ENCODE results near the gene MEGF6. TPM values are rescaled to one million over a fixed set of nuclear protein-coding genes. Genes with fewer than 3 reads are reported as not detected.

Gene MEGF6
- total and polyA plus RNA-seq, 4 donors: 17.7 to 54.2 (median 48.2) TPM

GRCh38 chr1:3492545-3493246 lies 118.6 kb downstream of the MEGF6 start:
- WGBS, 2 donors: 86 to 87% methylated on average over 17 of the region's 17 CpGs
- TF ChIP-seq CTCF (IDR thresholded peaks at IDR 0.05; ENCODE audit: control extremely low read depth, extremely low read depth): no peak
- H3K4me1 ChIP-seq (ENCODE audit: control insufficient read depth in 5 of 5, insufficient read depth in 5 of 5, low read length in 5 of 5): peaks cover 0 to 6% (median 0%) of the 10 kb centered on the region in 5 donors
- peaks cover 0 to 44% (median 15%) of the 10 kb centered on the region in 4 donors for H3K36me3 ChIP-seq (ENCODE audit: control insufficient read depth in 4 of 4, insufficient read depth in 4 of 4, low read length in 4 of 4)
- ATAC-seq (ENCODE audit: insufficient read depth, low FRiP score) (no peak), DNase-seq (no peak)
- H3K9ac ChIP-seq (ENCODE audit: insufficient read depth in 1 of 2, low read length in 2 of 2): no peak overlapping the region
- H3K9me3 ChIP-seq (ENCODE audit: control insufficient read depth in 4 of 4, insufficient read depth in 3 of 4, low read length in 3 of 4): peaks cover 0 to 3% (median 0%) of the 10 kb centered on the region in 4 donors
- H3K27ac ChIP-seq (ENCODE audit: low read depth in 1 of 2, low read length in 1 of 2): no peak overlapping the region
- no peaks in the 10 kb centered on the region for H3K27me3 ChIP-seq (ENCODE audit: control insufficient read depth in 3 of 3, insufficient read depth in 3 of 3, low read length in 2 of 3)
- H3K4me3 ChIP-seq: no peak overlapping the region

- Histone ChIP-seq H3K9ac (ENCODE audit: insufficient read depth in 1 of 2, low read length in 2 of 2) (no peak overlapping the region), H3K9me3 (ENCODE audit: control insufficient read depth in 4 of 4, insufficient read depth in 3 of 4, low read length in 3 of 4) (peaks cover 0 to 3% (median 0%) of the 10 kb centered on the region in 4 donors), H3K4me3 (no peak overlapping the region), H3K36me3 (ENCODE audit: control insufficient read depth in 4 of 4, insufficient read depth in 4 of 4, low read length in 4 of 4) (peaks cover 0 to 36% (median 15%) of the 10 kb centered on the region in 4 donors), H3K27ac (ENCODE audit: low read depth in 1 of 2, low read length in 1 of 2) (no peak overlapping the region), H3K27me3 (ENCODE audit: control insufficient read depth in 3 of 3, insufficient read depth in 3 of 3, low read length in 2 of 3) (no peaks in the 10 kb centered on the region), H3K4me1 (ENCODE audit: control insufficient read depth in 5 of 5, insufficient read depth in 5 of 5, low read length in 5 of 5) (peaks cover 0 to 6% (median 0%) of the 10 kb centered on the region in 5 donors)
- TF ChIP-seq CTCF (IDR thresholded peaks at IDR 0.05; ENCODE audit: control extremely low read depth, extremely low read depth): peak; percentile 93
- WGBS, 2 donors: 41 to 42% methylated on average over 39 to 41 of the region's 41 CpGs
- DNase-seq (peak; percentile 73 to 85 (median 76)), ATAC-seq (ENCODE audit: insufficient read depth, low FRiP score) (peak; percentile 81)
Observed at GRCh38 chr1:3491291-3492246, 119.7 kb downstream of the MEGF6 start.

GRCh38 chr1:3490046-3490745 lies 121.1 kb downstream of the MEGF6 start:
- peaks cover 0 to 3% (median 0%) of the 10 kb centered on the region in 4 donors for H3K9me3 ChIP-seq (ENCODE audit: control insufficient read depth in 4 of 4, insufficient read depth in 3 of 4, low read length in 3 of 4)
- no peak for TF ChIP-seq CTCF (IDR thresholded peaks at IDR 0.05; ENCODE audit: control extremely low read depth, extremely low read depth)
- peaks cover 0 to 6% (median 0%) of the 10 kb centered on the region in 5 donors for H3K4me1 ChIP-seq (ENCODE audit: control insufficient read depth in 5 of 5, insufficient read depth in 5 of 5, low read length in 5 of 5)
- WGBS, 2 donors: 96% methylated on average over 21 to 23 of the region's 23 CpGs
- no peak overlapping the region for H3K9ac ChIP-seq (ENCODE audit: insufficient read depth in 1 of 2, low read length in 2 of 2)
- H3K27ac ChIP-seq (ENCODE audit: low read depth in 1 of 2, low read length in 1 of 2): no peak overlapping the region
- H3K27me3 ChIP-seq (ENCODE audit: control insufficient read depth in 3 of 3, insufficient read depth in 3 of 3, low read length in 2 of 3): no peaks in the 10 kb centered on the region
- no peak overlapping the region for H3K4me3 ChIP-seq
- peaks cover 0 to 25% (median 15%) of the 10 kb centered on the region in 4 donors for H3K36me3 ChIP-seq (ENCODE audit: control insufficient read depth in 4 of 4, insufficient read depth in 4 of 4, low read length in 4 of 4)
- ATAC-seq (ENCODE audit: insufficient read depth, low FRiP score) (no peak), DNase-seq (no peak)
